H9 (cell line): Measurements from ENCODE around the gene IFT81. TPM values are rescaled to one million over a fixed set of nuclear protein-coding genes. Genes with fewer than 3 reads are reported as not detected.

ENCODE experiments used
- DNase-seq: peaks from one replicate; pipeline ENCODE4 v3.0.0-alpha.2; 2017
- H2AFZ ChIP-seq: one replicate; pipeline ENCODE4 v1.6.1; 2013; ENCODE audit warnings: mild to moderate bottlenecking, low read length, control low read depth, moderate library complexity
- H2AK5ac ChIP-seq: 2 replicates; pipeline ENCODE4 v1.6.1; 2013; ENCODE audit warnings: low read length, control low read depth, mixed read lengths; ENCODE audit not compliant: insufficient read length
- H2BK120ac ChIP-seq: one replicate; pipeline ENCODE4 v1.6.1; 2013; ENCODE audit warnings: low read depth, mild to moderate bottlenecking, low read length, control low read depth, inconsistent platforms; ENCODE audit not compliant: poor library complexity, severe bottlenecking
- H2BK12ac ChIP-seq: 2 replicates; pipeline ENCODE4 v1.6.1; 2013; ENCODE audit warnings: low read length, control low read depth, mixed read lengths, low read depth; ENCODE audit not compliant: insufficient read length
- H2BK15ac ChIP-seq: 2 replicates; pipeline ENCODE4 v1.6.1; 2013; ENCODE audit warnings: low read depth, low read length, control low read depth
- H2BK20ac ChIP-seq: one replicate; pipeline ENCODE4 v1.6.1; 2013; ENCODE audit warnings: low read depth, mild to moderate bottlenecking, low read length, control low read depth, inconsistent platforms; ENCODE audit not compliant: poor library complexity, severe bottlenecking
- H2BK5ac ChIP-seq: 2 replicates; pipeline ENCODE4 v1.6.1; 2013; ENCODE audit warnings: low read length, control low read depth, mixed read lengths; ENCODE audit not compliant: insufficient read length
- H3K14ac ChIP-seq: 2 replicates; pipeline ENCODE4 v1.6.1; 2013; ENCODE audit warnings: low read length, control low read depth; ENCODE audit not compliant: insufficient read depth
- H3K18ac ChIP-seq: 2 replicates; pipeline ENCODE4 v1.6.1; 2013; ENCODE audit warnings: low read depth, mild to moderate bottlenecking, mixed read lengths, low read length, control low read depth; ENCODE audit not compliant: insufficient read length
- H3K23ac ChIP-seq: 2 replicates; pipeline ENCODE4 v1.6.1; 2013; ENCODE audit warnings: low read length, control low read depth, mixed read lengths, low read depth; ENCODE audit not compliant: insufficient read length
- H3K23me2 ChIP-seq: 2 replicates; pipeline ENCODE4 v1.6.1; 2013; ENCODE audit warnings: low read depth, mild to moderate bottlenecking, mixed read lengths, low read length, control low read depth; ENCODE audit not compliant: insufficient read length, poor library complexity, severe bottlenecking
- H3K27ac ChIP-seq: 2 replicates; pipeline ENCODE4 v1.5.1; 2013; ENCODE audit warnings: low read length, control low read depth, mixed read lengths, low read depth; ENCODE audit not compliant: insufficient read length
- H3K27me3 ChIP-seq: 2 replicates; pipeline ENCODE4 v1.6.1; 2013; ENCODE audit warnings: low read length, control low read depth, inconsistent platforms; ENCODE audit not compliant: insufficient read depth
- H3K4ac ChIP-seq: 2 replicates; pipeline ENCODE4 v1.6.1; 2013; ENCODE audit warnings: low read depth, mild to moderate bottlenecking, control low read depth, inconsistent platforms, low read length, moderate library complexity
- H3K4me1 ChIP-seq: 2 replicates; pipeline ENCODE4 v1.6.1; 2013; ENCODE audit warnings: low read length, control low read depth, inconsistent platforms; ENCODE audit not compliant: insufficient read depth
- H3K4me2 ChIP-seq: 2 replicates; pipeline ENCODE4 v1.6.1; 2013; ENCODE audit warnings: low read length, control low read depth, mixed read lengths; ENCODE audit not compliant: insufficient read length, insufficient read depth
- H3K56ac ChIP-seq: 2 replicates; pipeline ENCODE4 v1.6.1; 2013; ENCODE audit warnings: low read depth, mild to moderate bottlenecking, mixed read lengths, low read length, control low read depth; ENCODE audit not compliant: insufficient read length
- H3K79me1 ChIP-seq: 2 replicates; pipeline ENCODE4 v1.6.1; 2013; ENCODE audit warnings: low read depth, mild to moderate bottlenecking, moderate library complexity, low read length, control low read depth, inconsistent platforms; ENCODE audit not compliant: insufficient read depth, poor library complexity, severe bottlenecking
- H3K79me2 ChIP-seq: 2 replicates; pipeline ENCODE4 v1.6.1; 2013; ENCODE audit warnings: low read length, control low read depth, inconsistent platforms; ENCODE audit not compliant: insufficient read depth
- H3K9ac ChIP-seq: 2 replicates; pipeline ENCODE4 v1.6.1; 2013; ENCODE audit warnings: low read length, control low read depth, mixed read lengths; ENCODE audit not compliant: insufficient read length; ENCODE audit errors: extremely low read depth
- H3K9me3 ChIP-seq: one replicate; pipeline ENCODE4 v1.6.1; 2013; ENCODE audit warnings: low read depth, low read length, inconsistent platforms; ENCODE audit not compliant: control insufficient read depth
- H3T11ph ChIP-seq: one replicate; pipeline ENCODE4 v1.6.1; 2013; ENCODE audit warnings: mild to moderate bottlenecking, low read length, control low read depth, inconsistent platforms
- H4K20me1 ChIP-seq: one replicate; pipeline ENCODE4 v1.6.1; 2013; ENCODE audit not compliant: control insufficient read depth, insufficient read length, insufficient read depth
- H4K5ac ChIP-seq: 2 replicates; pipeline ENCODE4 v1.6.1; 2013; ENCODE audit warnings: low read depth, mild to moderate bottlenecking, mixed read lengths, low read length, control low read depth; ENCODE audit not compliant: insufficient read length
- H4K8ac ChIP-seq: replicated peaks from 2 replicates; pipeline ENCODE4 v1.6.1; 2013; ENCODE audit warnings: low read length, control low read depth, mixed read lengths, low read depth; ENCODE audit not compliant: insufficient read length
- H4K91ac ChIP-seq: 2 replicates; pipeline ENCODE4 v1.6.1; 2013; ENCODE audit warnings: low read depth, mild to moderate bottlenecking, moderate library complexity, mixed read lengths, low read length, control low read depth; ENCODE audit not compliant: insufficient read length
- H3K27ac Mint-ChIP-seq, 3 experiments: 2 replicates in 2 of 3; 3 replicates in 1 of 3; pipeline ENCODE4 v1.8.0; 2020 to 2021; ENCODE audit warnings: mixed read lengths in 3 of 3, mild to moderate bottlenecking in 1 of 3, moderate library complexity in 1 of 3
- H3K27me3 Mint-ChIP-seq: 2 replicates; pipeline ENCODE4 v1.8.0; 2021; ENCODE audit warnings: low read depth, mild to moderate bottlenecking, moderate library complexity, mixed read lengths
- H3K36me3 Mint-ChIP-seq, 3 experiments: 2 replicates in 2 of 3; 3 replicates in 1 of 3; pipeline ENCODE4 v1.8.0; 2020 to 2021; ENCODE audit warnings: low read depth in 3 of 3, mixed read lengths in 3 of 3; ENCODE audit not compliant: insufficient read depth in 1 of 3
- H3K4me1 Mint-ChIP-seq, 2 experiments: 2 replicates each; pipeline ENCODE4 v1.8.0; 2020; ENCODE audit warnings: mixed read lengths in 2 of 2
- H3K4me3 Mint-ChIP-seq, 2 experiments: 2 replicates in 1 of 2; 3 replicates in 1 of 2; pipeline ENCODE4 v1.8.0; 2020 to 2021; ENCODE audit warnings: mild to moderate bottlenecking in 2 of 2, mixed read lengths in 2 of 2, moderate library complexity in 1 of 2
- H3K9me3 Mint-ChIP-seq, 2 experiments: 2 replicates in 1 of 2; 3 replicates in 1 of 2; pipeline ENCODE4 v1.8.0; 2020; ENCODE audit warnings: mild to moderate bottlenecking in 2 of 2, mixed read lengths in 2 of 2, moderate library complexity in 1 of 2
- WGBS: extraction: QIAGEN DNeasy Blood & Tissue Kit; methylation state at CpG from one replicate; pipeline ENCODE4 v1.1.7; 2013; ENCODE audit warnings: missing lambda C conversion rate, low lambda C conversion rate, mixed read lengths; ENCODE audit not compliant: insufficient read length; ENCODE audit errors: extremely low coverage; 5-methylcytosine and 5-hydroxymethylcytosine counted together
- total RNA-seq: library from RNA; stranded (reverse); gene quantifications from 2 replicates; pipeline ENCODE4 v1.2.1, GENCODE V29; 2021
- TF ChIP-seq, protein P1 (sequence below): fragments of 200-600 bp; sonication (generic); conservative IDR thresholded peaks from 3 replicates; pipeline ENCODE4 v1.8.0; 2021; ENCODE audit warnings: antibody characterized with exemption, mild to moderate bottlenecking

Gene IFT81
- total RNA-seq, 1 experiment from 2014 or later, result 9.3 TPM

DNA sequence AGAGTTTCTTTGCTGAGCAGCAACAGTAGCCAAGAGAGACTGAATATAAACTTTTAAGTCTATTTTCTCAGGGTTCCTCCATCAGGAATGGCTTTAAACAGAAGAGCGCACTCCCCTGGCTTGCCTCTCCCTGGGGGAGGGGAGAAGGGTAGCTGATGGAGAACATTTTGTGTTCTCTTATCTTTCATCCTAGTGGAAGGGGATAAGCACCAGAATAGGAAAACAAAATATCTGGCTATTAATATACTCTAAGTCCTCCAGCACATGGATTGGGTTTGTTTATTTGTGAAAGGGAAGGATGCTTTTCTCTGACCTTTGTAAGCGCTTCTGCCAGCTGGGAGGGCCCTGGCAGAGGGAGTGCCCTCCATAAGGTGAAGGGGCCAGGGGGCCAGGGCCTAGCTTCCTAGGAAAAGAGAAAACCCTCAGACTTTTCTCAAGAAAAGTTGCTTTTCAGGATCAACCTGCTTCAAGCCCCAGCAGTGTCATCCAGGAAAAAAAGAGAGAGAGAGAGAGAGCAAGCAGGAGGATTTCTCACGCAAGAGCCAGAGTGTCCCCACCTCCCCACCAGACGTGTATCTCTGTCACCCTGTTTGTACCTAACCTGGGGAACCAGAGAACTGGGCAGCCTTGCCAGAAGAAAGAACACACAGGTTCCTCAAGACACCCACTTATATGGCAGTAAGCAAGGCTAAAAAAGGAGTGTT is 122.6 kb downstream of the IFT81 start:
- no peak for DNase-seq
- Histone ChIP-seq H3K23me2 (no peaks in the 10 kb centered on the region), H2AFZ (no peak overlapping the region), H3K9ac (no peak overlapping the region), H3K4me1 (no peaks in the 10 kb centered on the region), H3K14ac (no peak overlapping the region), H3K79me1 (no peaks in the 10 kb centered on the region), H3K27me3 (no peaks in the 10 kb centered on the region), H4K20me1 (no peaks in the 10 kb centered on the region), H2AK5ac (no peak overlapping the region), H3T11ph (no peak overlapping the region), H3K79me2 (no peaks in the 10 kb centered on the region), H3K18ac (no peak overlapping the region), H3K23ac (no peak overlapping the region), H2BK120ac (no peak overlapping the region), H2BK15ac (no peak overlapping the region), H3K4ac (no peak overlapping the region), H4K8ac (no peak overlapping the region), H3K4me2 (no peak overlapping the region), H3K9me3 (no peaks in the 10 kb centered on the region), H4K91ac (no peak overlapping the region), H3K27ac (no peak overlapping the region), H3K56ac (no peak overlapping the region), H2BK5ac (no peak overlapping the region), H2BK20ac (no peak overlapping the region), H2BK12ac (no peak overlapping the region), H4K5ac (no peak overlapping the region)
- Mint-ChIP-seq H3K27me3 (no peaks in the 10 kb centered on the region), H3K4me3 (no peak overlapping the region), H3K36me3 (peaks cover 0 to 9% (median 2%) of the 10 kb centered on the region in 3 experiments; a peak in 3 of 7 replicates), H3K27ac (peak overlapping the region in 1 of 3 experiments; percentile 12; a peak in 2 of 7 replicates), H3K9me3 (peaks cover 0 to 7% of the 10 kb centered on the region in 2 experiments; a peak in 2 of 5 replicates), H3K4me1 (peaks cover 24 to 38% of the 10 kb centered on the region in 2 experiments)
- TF ChIP-seq, protein P1, sequence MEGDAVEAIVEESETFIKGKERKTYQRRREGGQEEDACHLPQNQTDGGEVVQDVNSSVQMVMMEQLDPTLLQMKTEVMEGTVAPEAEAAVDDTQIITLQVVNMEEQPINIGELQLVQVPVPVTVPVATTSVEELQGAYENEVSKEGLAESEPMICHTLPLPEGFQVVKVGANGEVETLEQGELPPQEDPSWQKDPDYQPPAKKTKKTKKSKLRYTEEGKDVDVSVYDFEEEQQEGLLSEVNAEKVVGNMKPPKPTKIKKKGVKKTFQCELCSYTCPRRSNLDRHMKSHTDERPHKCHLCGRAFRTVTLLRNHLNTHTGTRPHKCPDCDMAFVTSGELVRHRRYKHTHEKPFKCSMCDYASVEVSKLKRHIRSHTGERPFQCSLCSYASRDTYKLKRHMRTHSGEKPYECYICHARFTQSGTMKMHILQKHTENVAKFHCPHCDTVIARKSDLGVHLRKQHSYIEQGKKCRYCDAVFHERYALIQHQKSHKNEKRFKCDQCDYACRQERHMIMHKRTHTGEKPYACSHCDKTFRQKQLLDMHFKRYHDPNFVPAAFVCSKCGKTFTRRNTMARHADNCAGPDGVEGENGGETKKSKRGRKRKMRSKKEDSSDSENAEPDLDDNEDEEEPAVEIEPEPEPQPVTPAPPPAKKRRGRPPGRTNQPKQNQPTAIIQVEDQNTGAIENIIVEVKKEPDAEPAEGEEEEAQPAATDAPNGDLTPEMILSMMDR, result no peak
- WGBS, result no CpG with 5 or more reads among the region's 4 CpGs
